Fibroblast of pulmonary artery (primary cell): Measurements from ENCODE around the gene LRRC55.

Experiments
- DNase-seq: peaks from one replicate; pipeline ENCODE4 v3.0.0-alpha.2; 2010; ENCODE audit warnings: low read depth
- H3K4me3 ChIP-seq: replicated peaks from 2 replicates; pipeline ENCODE4 v1.5.1; 2011; ENCODE audit warnings: low read depth, mild to moderate bottlenecking, control low read depth, low read length, moderate library complexity
- CTCF ChIP-seq: IDR thresholded peaks from 2 replicates; pipeline ENCODE4 v1.5.1; 2011; ENCODE audit warnings: mild to moderate bottlenecking, control low read depth, low read length, inconsistent platforms; ENCODE audit errors: missing control alignments

Gene LRRC55

GRCh38 chr11:57233702-57234101 lies 51.9 kb downstream of the LRRC55 start:
- TF ChIP-seq CTCF, result no peak
- no peak overlapping the region for H3K4me3 ChIP-seq
- no peak for DNase-seq

- TF ChIP-seq CTCF, result no peak
- H3K4me3 ChIP-seq, result no peak overlapping the region
- no peak for DNase-seq
These were observed 54.3 kb downstream of the LRRC55 start for GRCh38 chr11:57235761-57236703.

GRCh38 chr11:57237204-57237681 lies 55.5 kb downstream of the LRRC55 start, which contains the start of gene APLNR:
TSS of gene APLNR (minus strand) at chr11:57237250. CDS start at chr11:57237004, 246 bp downstream.
- TF ChIP-seq CTCF, result no peak
- H3K4me3 ChIP-seq, result no peak within 1 kb of the TSS
- DNase-seq, result no peak

GRCh38 chr11:57239348-57239747 lies 57.6 kb downstream of the LRRC55 start:
- TF ChIP-seq CTCF, result no peak
- H3K4me3 ChIP-seq, result no peak overlapping the region
- DNase-seq, result no peak

GRCh38 chr11:57240007-57240406 lies 58.3 kb downstream of the LRRC55 start:
- no peak for TF ChIP-seq CTCF
- no peak overlapping the region for H3K4me3 ChIP-seq
- no peak for DNase-seq

- no peak for TF ChIP-seq CTCF
- no peak overlapping the region for H3K4me3 ChIP-seq
- no peak for DNase-seq
These were observed 59.0 kb downstream of the LRRC55 start for GRCh38 chr11:57240757-57241156.
